Prostate gland (tissue), 2 donors: ENCODE data around the gene MKRN1. TPM values are rescaled to one million over a fixed set of nuclear protein-coding genes. Genes with fewer than 3 reads are reported as not detected.

Experiments
- DNase-seq: peaks from one replicate; pipeline ENCODE4 v3.0.0-alpha.2; 2019; ENCODE audit warnings: low spot score
- H3K27ac ChIP-seq, 2 donors: fragments of 200-600 bp; sonication (generic); 2 replicates each; pipeline ENCODE4 v1.5.1; 2017 to 2019
- H3K27me3 ChIP-seq: fragments of 200-600 bp; sonication (generic); replicated peaks from 2 replicates; pipeline ENCODE4 v1.5.1; 2019; ENCODE audit not compliant: insufficient read depth
- H3K36me3 ChIP-seq, 2 donors: fragments of 200-600 bp; sonication (generic); 1 replicate in 1 of 2; 2 replicates in 1 of 2; pipeline versions ENCODE4 v1.5.1 to v1.8.1; 2017 to 2019
- H3K4me1 ChIP-seq: fragments of 200-600 bp; sonication (generic); replicated peaks from 2 replicates; pipeline ENCODE4 v1.5.1; 2019
- H3K4me3 ChIP-seq, 2 donors: fragments of 200-600 bp; sonication (generic); 2 replicates each; pipeline ENCODE4 v1.5.1; 2017 to 2019
- H3K9me3 ChIP-seq: fragments of 200-600 bp; sonication (generic); 2 replicates; pipeline ENCODE4 v1.5.1; 2017
- POLR2A ChIP-seq: fragments of 450-650 bp; IDR thresholded peaks from one replicate; pipeline ENCODE4 v1.6.1; 2016; ENCODE audit warnings: antibody characterized with exemption, mild to moderate bottlenecking
- POLR2AphosphoS5 ChIP-seq: sonication (generic); formaldehyde crosslinking; IDR thresholded peaks from one replicate; pipeline ENCODE4 v1.6.1; 2017; ENCODE audit warnings: antibody characterized with exemption
- WGBS: methylation state at CpG from one replicate; pipeline ENCODE4 v1.1.5; 2018; 5-methylcytosine and 5-hydroxymethylcytosine counted together
- intact Hi-C: fragments of 100-400 bp; cut with DNase I; formaldehyde crosslinking; loops from one replicate; pipeline ENCODE4 v1.14.2; 2022
- total RNA-seq, 2 donors: library from RNA; depleted of rRNA; stranded (reverse); fragments of >200 nt; gene quantifications; one replicate each; pipeline ENCODE4 v1.1.0, GENCODE V29; 2016
- TF ChIP-seq, protein P1 (sequence below), 4 experiments: fragments of 200-600 bp in 2 of 4; fragments of 450-650 bp in 2 of 4; sonication (generic) in 2 of 4; IDR thresholded peaks; 1 replicate in 3 of 4; 2 replicates in 1 of 4; pipeline ENCODE4 v1.5.1; 2016 to 2019; ENCODE audit warnings: antibody characterized with exemption in 4 of 4, mild to moderate bottlenecking in 2 of 4, moderate library complexity in 2 of 4

The MKRN1 gene
- total RNA-seq, 2 donors from 2014 or later, result 69.0 to 108 TPM

DNA sequence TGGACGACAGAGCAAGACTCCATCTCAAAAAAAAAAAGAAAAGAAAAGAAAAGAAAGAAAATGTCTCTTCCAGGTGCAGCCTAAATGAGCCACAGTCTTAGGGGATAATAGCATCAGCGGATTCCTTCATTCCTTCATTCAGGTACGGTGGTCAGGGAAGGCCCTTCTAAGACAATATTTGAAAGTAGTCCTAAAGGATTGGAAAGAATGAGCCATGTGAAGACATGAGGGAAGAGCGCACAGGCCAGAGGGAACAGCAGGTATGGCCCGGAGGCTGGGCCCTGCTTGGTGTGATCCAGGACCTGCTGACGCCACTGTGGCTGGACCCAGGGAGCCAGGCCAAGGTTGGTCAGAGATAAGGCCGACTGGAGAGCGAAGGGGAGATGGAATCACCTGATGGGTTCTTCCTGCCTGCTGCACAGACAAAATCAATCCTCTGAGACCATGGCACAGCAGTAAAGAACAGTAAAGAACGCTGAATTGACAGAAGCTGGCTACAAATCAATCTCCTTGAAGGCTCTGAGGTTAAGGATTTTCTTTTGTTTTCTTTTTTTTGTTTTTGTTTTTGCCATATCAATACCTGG is 16.3 kb upstream of the MKRN1 start:
- Histone ChIP-seq H3K27ac (no peak overlapping the region), H3K36me3 (no peaks in the 10 kb centered on the region), H3K9me3 (no peaks in the 10 kb centered on the region), H3K4me3 (no peak overlapping the region), H3K4me1 (no peaks in the 10 kb centered on the region), H3K27me3 (no peaks in the 10 kb centered on the region)
- intact Hi-C loops, result no loop called here
- no peak for DNase-seq
- no peak for TF ChIP-seq POLR2A
- no peak for TF ChIP-seq POLR2AphosphoS5
- TF ChIP-seq, protein P1, sequence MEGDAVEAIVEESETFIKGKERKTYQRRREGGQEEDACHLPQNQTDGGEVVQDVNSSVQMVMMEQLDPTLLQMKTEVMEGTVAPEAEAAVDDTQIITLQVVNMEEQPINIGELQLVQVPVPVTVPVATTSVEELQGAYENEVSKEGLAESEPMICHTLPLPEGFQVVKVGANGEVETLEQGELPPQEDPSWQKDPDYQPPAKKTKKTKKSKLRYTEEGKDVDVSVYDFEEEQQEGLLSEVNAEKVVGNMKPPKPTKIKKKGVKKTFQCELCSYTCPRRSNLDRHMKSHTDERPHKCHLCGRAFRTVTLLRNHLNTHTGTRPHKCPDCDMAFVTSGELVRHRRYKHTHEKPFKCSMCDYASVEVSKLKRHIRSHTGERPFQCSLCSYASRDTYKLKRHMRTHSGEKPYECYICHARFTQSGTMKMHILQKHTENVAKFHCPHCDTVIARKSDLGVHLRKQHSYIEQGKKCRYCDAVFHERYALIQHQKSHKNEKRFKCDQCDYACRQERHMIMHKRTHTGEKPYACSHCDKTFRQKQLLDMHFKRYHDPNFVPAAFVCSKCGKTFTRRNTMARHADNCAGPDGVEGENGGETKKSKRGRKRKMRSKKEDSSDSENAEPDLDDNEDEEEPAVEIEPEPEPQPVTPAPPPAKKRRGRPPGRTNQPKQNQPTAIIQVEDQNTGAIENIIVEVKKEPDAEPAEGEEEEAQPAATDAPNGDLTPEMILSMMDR (IDR thresholded peaks at IDR 0.05), result no peak
- 92% methylated on average over 9 of the region's 9 CpGs for WGBS

DNA sequence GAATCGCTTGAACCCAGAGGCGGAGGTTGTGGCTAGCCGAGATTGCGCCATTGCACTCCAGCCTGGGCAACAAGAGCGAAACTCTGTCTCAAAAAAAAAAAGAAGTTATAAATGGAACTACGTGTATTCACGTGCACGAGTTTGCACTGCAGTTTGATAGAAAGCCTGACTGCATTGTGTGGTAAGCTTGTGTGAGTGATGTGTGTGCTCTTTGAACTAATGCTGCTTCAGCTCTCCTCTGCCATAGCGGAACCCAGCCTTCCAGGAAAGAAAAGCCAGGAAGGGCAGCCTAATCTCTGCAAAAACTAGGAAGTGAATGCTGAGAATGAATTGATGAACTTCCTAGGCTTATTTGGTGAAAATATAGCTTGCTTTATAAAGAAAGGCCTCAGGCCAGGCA is 15.6 kb upstream of the MKRN1 start:
- no peaks in the 10 kb centered on the region for H3K4me1 ChIP-seq
- intact Hi-C loops, result no loop called here
- no peak overlapping the region for H3K27ac ChIP-seq
- no peak for TF ChIP-seq POLR2AphosphoS5
- no peak for TF ChIP-seq POLR2A
- TF ChIP-seq, protein P1 (IDR thresholded peaks at IDR 0.05), result no peak
- H3K27me3 ChIP-seq, result no peaks in the 10 kb centered on the region
- H3K36me3 ChIP-seq, result no peaks in the 10 kb centered on the region
- no peak overlapping the region for H3K4me3 ChIP-seq
- 82% methylated on average over 9 of the region's 9 CpGs for WGBS
- no peaks in the 10 kb centered on the region for H3K9me3 ChIP-seq
- DNase-seq, result no peak

DNA sequence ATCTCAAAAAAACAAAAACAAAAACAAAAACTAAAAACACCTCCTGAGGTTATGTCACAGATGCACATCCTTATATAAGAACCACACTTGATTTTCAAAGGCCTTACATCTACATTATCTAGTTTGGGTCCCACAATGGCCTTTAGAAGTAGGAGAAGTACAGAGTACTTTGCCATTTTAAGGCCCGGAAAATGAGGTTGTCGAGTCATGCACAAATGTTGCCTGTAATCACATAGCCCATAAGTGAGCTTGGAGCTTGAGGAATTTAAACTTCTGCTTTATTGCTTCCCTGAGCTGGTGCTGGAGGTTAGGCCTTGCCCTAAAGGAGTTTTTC is 9.7 kb upstream of the MKRN1 start:
- Histone ChIP-seq H3K36me3 (no peaks in the 10 kb centered on the region), H3K9me3 (no peaks in the 10 kb centered on the region), H3K4me3 (no peak overlapping the region), H3K27me3 (no peaks in the 10 kb centered on the region), H3K27ac (no peak overlapping the region), H3K4me1 (no peaks in the 10 kb centered on the region)
- intact Hi-C loops, result no loop called here
- WGBS, result 75% methylated on average over 2 of the region's 2 CpGs
- no peak for TF ChIP-seq POLR2A
- no peak for TF ChIP-seq POLR2AphosphoS5
- TF ChIP-seq, protein P1 (IDR thresholded peaks at IDR 0.05), result no peak
- DNase-seq, result no peak

DNA sequence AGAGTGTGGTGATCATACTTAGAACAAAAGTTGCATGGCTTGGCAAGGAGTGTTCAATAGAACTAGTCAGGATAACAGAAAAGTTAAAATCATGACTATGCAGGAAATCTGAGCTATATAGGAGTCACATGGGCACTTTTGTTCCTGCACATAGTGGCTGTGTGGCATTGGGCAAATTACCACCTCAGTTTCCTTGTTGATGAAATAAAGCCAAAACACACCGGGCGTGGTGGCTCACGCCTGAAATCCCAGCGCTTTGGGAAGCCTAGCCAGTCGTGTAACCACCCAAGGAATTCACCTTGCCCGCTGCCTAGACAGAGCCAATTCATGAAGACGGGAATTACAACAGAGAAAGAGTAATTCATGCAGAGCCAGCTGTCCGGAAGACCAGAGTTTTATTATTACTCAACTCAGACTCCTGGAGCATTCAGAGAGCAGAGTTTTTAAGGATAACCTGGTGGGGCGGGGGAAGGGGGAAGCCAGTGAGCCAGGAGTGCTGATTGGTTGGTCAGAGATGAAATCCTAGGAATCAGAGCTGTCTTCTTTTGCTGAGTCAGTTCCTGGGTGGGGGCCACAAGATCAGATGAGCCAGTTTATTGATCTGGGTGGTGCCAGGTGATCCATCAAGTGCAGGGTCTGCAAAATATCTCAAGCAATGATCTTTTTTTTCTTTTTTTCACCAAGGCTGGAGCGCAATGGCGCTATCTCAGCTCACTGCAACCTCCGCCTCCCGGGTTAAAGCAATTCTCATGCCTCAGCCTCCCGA is 6.4 kb upstream of the MKRN1 start:
- WGBS, result 57% methylated on average over 14 of the region's 14 CpGs
- H3K4me3 ChIP-seq, result no peak overlapping the region
- no peaks in the 10 kb centered on the region for H3K36me3 ChIP-seq
- no peaks in the 10 kb centered on the region for H3K4me1 ChIP-seq
- peak overlapping the region in 1 of 2 donors; percentile 41 for H3K27ac ChIP-seq
- DNase-seq, result peak; percentile 16
- H3K9me3 ChIP-seq, result no peaks in the 10 kb centered on the region
- TF ChIP-seq POLR2AphosphoS5, result no peak
- TF ChIP-seq POLR2A, result no peak
- TF ChIP-seq, protein P1 (IDR thresholded peaks at IDR 0.05), result no peak
- intact Hi-C loops, result no loop called here
- no peaks in the 10 kb centered on the region for H3K27me3 ChIP-seq

DNA sequence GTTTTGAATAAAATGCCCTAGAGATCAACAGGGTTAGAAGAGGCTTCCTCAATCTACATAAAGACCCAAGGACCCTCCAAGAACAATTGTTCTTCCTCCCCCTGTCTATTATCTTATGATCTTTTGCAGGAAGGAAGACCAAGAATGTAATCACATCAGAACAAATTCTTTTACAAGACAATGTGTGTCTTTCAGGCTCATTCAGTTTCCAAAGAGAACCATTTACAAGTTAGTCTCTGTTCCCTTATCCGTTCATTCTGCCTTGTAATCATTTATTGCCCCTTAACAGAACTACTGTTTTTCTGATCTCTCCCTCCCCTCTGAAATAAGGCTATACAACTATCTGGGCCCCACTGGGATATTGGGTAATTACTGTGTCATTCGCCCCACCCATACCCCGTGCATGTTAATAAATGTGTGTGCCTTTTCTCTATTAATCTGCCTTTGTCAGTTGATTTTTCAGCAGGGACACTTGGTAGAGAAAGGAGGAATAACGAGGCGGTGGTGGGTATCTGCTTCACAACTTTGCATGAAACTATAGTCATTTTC is 5.7 kb upstream of the MKRN1 start:
- Histone ChIP-seq H3K9me3 (no peaks in the 10 kb centered on the region), H3K27me3 (no peaks in the 10 kb centered on the region), H3K4me3 (no peak overlapping the region), H3K27ac (peak overlapping the region in 1 of 2 donors; percentile 41), H3K36me3 (no peaks in the 10 kb centered on the region), H3K4me1 (no peaks in the 10 kb centered on the region)
- WGBS, result 33% methylated on average over 5 of the region's 5 CpGs
- intact Hi-C loops, result no loop called here
- peak; percentile 42 for TF ChIP-seq POLR2AphosphoS5
- no peak for TF ChIP-seq POLR2A
- DNase-seq, result no peak
